ENCODE measurements around the gene PARD3B.

PARD3B gene

DNA sequence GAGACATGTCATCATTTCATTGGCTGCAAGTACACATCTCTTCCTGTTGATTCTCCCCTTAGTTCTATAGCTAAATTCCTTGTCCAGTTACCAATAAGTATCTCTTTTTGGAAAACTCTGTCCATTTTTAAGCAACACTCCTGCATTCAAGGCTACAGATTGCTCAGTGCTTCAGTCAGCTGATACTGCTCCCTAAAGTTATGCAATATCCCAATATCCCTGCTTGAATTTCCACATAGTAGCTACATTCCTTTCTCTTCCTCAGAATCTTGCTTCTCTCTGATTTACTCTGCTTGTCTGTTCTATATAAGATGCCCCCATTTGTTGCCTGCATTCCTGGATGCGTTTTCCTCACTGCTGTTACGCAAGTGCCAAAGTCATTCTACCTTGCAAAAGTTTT lies 109.8 kb downstream of the PARD3B start:
- Histone ChIP-seq H3K4me1 (ENCODE audit: control insufficient read depth, low read length) (no peaks in the 10 kb centered on the region), H3K4me2 (ENCODE audit: low read length) (no peak overlapping the region), H3K27ac (ENCODE audit: low read depth, low read length) (no peak overlapping the region), H3K9me2 (replicated peaks; ENCODE audit: control insufficient read depth, low read length) (no peaks in the 10 kb centered on the region), H3K9me3 (ENCODE audit: control insufficient read depth, insufficient read depth, low read length) (no peaks in the 10 kb centered on the region), H4K20me1 (ENCODE audit: control insufficient read depth, insufficient read depth, low read depth, low read length) (no peaks in the 10 kb centered on the region), H3K4me3 (ENCODE audit: low read length) (no peak overlapping the region), H3K79me2 (ENCODE audit: control insufficient read depth, low read length) (no peaks in the 10 kb centered on the region), H3K36me3 (ENCODE audit: control insufficient read depth, low read length) (no peaks in the 10 kb centered on the region), H3F3A (ENCODE audit: control insufficient read depth, insufficient read depth) (no peaks in the 10 kb centered on the region), H3K27me3 (ENCODE audit: control insufficient read depth, low read length) (no peaks in the 10 kb centered on the region)
- TF ChIP-seq EZH2phosphoT487 (IDR thresholded peaks at IDR 0.05; ENCODE audit: borderline replicate concordance, low read length), result no peak
- TF ChIP-seq CTCF (IDR thresholded peaks at IDR 0.05; ENCODE audit: low read depth, low read length, poor library complexity, severe bottlenecking), result no peak

DNA sequence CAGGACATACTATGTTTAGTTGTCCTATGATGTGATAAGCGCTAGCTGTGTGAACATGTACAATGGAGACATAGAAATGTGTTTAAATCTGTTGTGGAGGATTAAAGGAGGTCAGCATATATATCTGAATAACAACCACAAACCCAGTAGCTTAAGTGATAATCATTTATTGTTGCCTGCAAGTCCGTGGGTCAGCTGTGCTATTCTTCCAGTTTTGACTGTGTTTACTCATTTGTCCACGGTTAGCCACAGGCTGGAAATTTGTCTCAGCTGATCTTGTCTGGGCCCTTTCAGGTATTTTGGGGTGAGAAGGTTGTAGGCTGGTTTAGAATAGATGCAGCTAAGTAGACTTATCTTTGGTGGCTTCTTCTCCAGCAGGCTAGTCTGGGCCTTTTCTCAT lies 110.4 kb downstream of the PARD3B start:
- no peaks in the 10 kb centered on the region for H3K79me2 ChIP-seq (ENCODE audit: control insufficient read depth, low read length)

GRCh38 chr2:204657024-204657423 lies 111.7 kb downstream of the PARD3B start:
- Histone ChIP-seq H3K9me2 (replicated peaks; ENCODE audit: control insufficient read depth, low read length) (no peaks in the 10 kb centered on the region), H3K4me3 (ENCODE audit: low read length) (no peak overlapping the region), H3F3A (ENCODE audit: control insufficient read depth, insufficient read depth) (no peaks in the 10 kb centered on the region), H3K36me3 (ENCODE audit: control insufficient read depth, low read length) (no peaks in the 10 kb centered on the region), H3K27ac (ENCODE audit: low read depth, low read length) (no peak overlapping the region), H3K4me2 (ENCODE audit: low read length) (no peak overlapping the region), H3K27me3 (ENCODE audit: control insufficient read depth, low read length) (no peaks in the 10 kb centered on the region), H3K9me3 (ENCODE audit: control insufficient read depth, insufficient read depth, low read length) (no peaks in the 10 kb centered on the region), H4K20me1 (ENCODE audit: control insufficient read depth, insufficient read depth, low read depth, low read length) (no peaks in the 10 kb centered on the region), H3K4me1 (ENCODE audit: control insufficient read depth, low read length) (no peaks in the 10 kb centered on the region), H3K79me2 (ENCODE audit: control insufficient read depth, low read length) (no peaks in the 10 kb centered on the region)
- TF ChIP-seq CTCF (IDR thresholded peaks at IDR 0.05; ENCODE audit: low read depth, low read length, poor library complexity, severe bottlenecking) (no peak), EZH2phosphoT487 (IDR thresholded peaks at IDR 0.05; ENCODE audit: borderline replicate concordance, low read length) (no peak)

More for the DNA sequence above, 110.4 kb downstream of the PARD3B start:
- Histone ChIP-seq H3K4me1 (ENCODE audit: control insufficient read depth, low read length) (no peaks in the 10 kb centered on the region), H3K4me2 (ENCODE audit: low read length) (no peak overlapping the region), H3K36me3 (ENCODE audit: control insufficient read depth, low read length) (no peaks in the 10 kb centered on the region), H3K27me3 (ENCODE audit: control insufficient read depth, low read length) (no peaks in the 10 kb centered on the region), H4K20me1 (ENCODE audit: control insufficient read depth, insufficient read depth, low read depth, low read length) (no peaks in the 10 kb centered on the region), H3K27ac (ENCODE audit: low read depth, low read length) (no peak overlapping the region), H3K4me3 (ENCODE audit: low read length) (no peak overlapping the region), H3F3A (ENCODE audit: control insufficient read depth, insufficient read depth) (no peaks in the 10 kb centered on the region), H3K9me2 (replicated peaks; ENCODE audit: control insufficient read depth, low read length) (no peaks in the 10 kb centered on the region), H3K9me3 (ENCODE audit: control insufficient read depth, insufficient read depth, low read length) (no peaks in the 10 kb centered on the region)
- TF ChIP-seq EZH2phosphoT487 (IDR thresholded peaks at IDR 0.05; ENCODE audit: borderline replicate concordance, low read length) (no peak), CTCF (IDR thresholded peaks at IDR 0.05; ENCODE audit: low read depth, low read length, poor library complexity, severe bottlenecking) (no peak)

GRCh38 chr2:204662956-204663355 lies 117.7 kb downstream of the PARD3B start:
- Histone ChIP-seq H3K4me1 (ENCODE audit: control insufficient read depth, low read length) (no peaks in the 10 kb centered on the region), H3K9me2 (replicated peaks; ENCODE audit: control insufficient read depth, low read length) (no peaks in the 10 kb centered on the region; the same call in 1 of the 2 replicates), H3K9me3 (ENCODE audit: control insufficient read depth, insufficient read depth, low read length) (no peaks in the 10 kb centered on the region), H3K4me2 (ENCODE audit: low read length) (no peak overlapping the region), H3K27ac (ENCODE audit: low read depth, low read length) (no peak overlapping the region), H3K79me2 (ENCODE audit: control insufficient read depth, low read length) (no peaks in the 10 kb centered on the region), H3K27me3 (ENCODE audit: control insufficient read depth, low read length) (no peaks in the 10 kb centered on the region), H3K4me3 (ENCODE audit: low read length) (no peak overlapping the region), H4K20me1 (ENCODE audit: control insufficient read depth, insufficient read depth, low read depth, low read length) (no peaks in the 10 kb centered on the region), H3K36me3 (ENCODE audit: control insufficient read depth, low read length) (no peaks in the 10 kb centered on the region), H3F3A (ENCODE audit: control insufficient read depth, insufficient read depth) (no peaks in the 10 kb centered on the region)
- TF ChIP-seq EZH2phosphoT487 (IDR thresholded peaks at IDR 0.05; ENCODE audit: borderline replicate concordance, low read length) (no peak), CTCF (IDR thresholded peaks at IDR 0.05; ENCODE audit: low read depth, low read length, poor library complexity, severe bottlenecking) (no peak)
